ENCODE measurements around the gene PLXDC1. TPM values are rescaled to one million over a fixed set of nuclear protein-coding genes. Genes with fewer than 3 reads are reported as not detected.

The PLXDC1 gene
- total RNA-seq, 1 donor, result 2.9 TPM

DNA sequence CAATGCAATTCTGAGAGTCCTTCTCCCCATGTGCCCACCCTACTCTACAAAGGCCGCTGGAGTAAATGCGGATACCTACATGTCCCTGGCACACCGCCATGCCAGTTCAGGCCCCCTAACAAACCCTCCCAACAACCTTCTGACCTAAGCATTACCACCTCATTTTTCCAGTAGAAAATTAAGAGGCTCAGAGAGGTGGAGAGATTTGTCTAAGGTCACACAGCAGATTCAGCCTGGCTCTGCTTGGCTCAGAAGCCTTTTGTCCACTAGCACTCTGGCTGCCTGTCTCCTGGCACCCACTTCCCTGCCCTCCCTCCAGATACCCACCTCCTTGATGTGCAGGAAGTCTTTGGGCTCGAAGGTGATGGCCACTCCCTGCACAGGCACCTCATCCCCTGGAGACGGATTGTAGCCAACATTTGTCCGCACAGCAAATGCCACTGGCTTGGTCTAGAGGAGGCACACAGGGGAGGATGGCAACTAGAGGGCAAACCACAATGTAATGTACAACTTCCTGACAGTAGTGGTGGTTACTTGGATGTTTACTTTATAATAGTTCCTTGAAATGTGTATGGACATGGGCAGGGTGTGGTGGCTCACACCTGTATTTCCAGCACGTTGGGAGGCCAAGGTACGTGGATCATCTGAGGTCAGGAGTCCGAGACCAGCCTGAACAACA lies 35.9 kb upstream of the PLXDC1 start:
- DNase-seq (ENCODE audit: insufficient read length, low spot score, missing footprints), result peak; percentile 27
- H3K4me2 ChIP-seq (ENCODE audit: insufficient read depth, low read length), result no peak overlapping the region
- no peaks in the 10 kb centered on the region for H3K4me1 ChIP-seq (ENCODE audit: insufficient read depth, low read length)
- TF ChIP-seq, protein P1, sequence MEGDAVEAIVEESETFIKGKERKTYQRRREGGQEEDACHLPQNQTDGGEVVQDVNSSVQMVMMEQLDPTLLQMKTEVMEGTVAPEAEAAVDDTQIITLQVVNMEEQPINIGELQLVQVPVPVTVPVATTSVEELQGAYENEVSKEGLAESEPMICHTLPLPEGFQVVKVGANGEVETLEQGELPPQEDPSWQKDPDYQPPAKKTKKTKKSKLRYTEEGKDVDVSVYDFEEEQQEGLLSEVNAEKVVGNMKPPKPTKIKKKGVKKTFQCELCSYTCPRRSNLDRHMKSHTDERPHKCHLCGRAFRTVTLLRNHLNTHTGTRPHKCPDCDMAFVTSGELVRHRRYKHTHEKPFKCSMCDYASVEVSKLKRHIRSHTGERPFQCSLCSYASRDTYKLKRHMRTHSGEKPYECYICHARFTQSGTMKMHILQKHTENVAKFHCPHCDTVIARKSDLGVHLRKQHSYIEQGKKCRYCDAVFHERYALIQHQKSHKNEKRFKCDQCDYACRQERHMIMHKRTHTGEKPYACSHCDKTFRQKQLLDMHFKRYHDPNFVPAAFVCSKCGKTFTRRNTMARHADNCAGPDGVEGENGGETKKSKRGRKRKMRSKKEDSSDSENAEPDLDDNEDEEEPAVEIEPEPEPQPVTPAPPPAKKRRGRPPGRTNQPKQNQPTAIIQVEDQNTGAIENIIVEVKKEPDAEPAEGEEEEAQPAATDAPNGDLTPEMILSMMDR (IDR thresholded peaks at IDR 0.05; ENCODE audit: extremely low read depth, low read depth, low read length), result no peak
- H3K79me2 ChIP-seq (ENCODE audit: insufficient read depth, low read length), result no peaks in the 10 kb centered on the region
- no peak overlapping the region for H2AFZ ChIP-seq (ENCODE audit: low read length)
- H3K36me3 ChIP-seq (ENCODE audit: insufficient read depth, low read length), result peaks cover 42% of the 10 kb centered on the region
- H3K27me3 ChIP-seq (ENCODE audit: insufficient read depth, low read length), result no peaks in the 10 kb centered on the region
- H3K9me3 ChIP-seq (ENCODE audit: low read depth, low read length), result no peaks in the 10 kb centered on the region
- H4K20me1 ChIP-seq (ENCODE audit: insufficient read depth, low read length), result peaks cover 4% of the 10 kb centered on the region
- H3K4me3 ChIP-seq (ENCODE audit: insufficient read depth, low read length), result no peak overlapping the region
- no peak overlapping the region for H3K27ac ChIP-seq (ENCODE audit: low read depth, low read length)

DNA sequence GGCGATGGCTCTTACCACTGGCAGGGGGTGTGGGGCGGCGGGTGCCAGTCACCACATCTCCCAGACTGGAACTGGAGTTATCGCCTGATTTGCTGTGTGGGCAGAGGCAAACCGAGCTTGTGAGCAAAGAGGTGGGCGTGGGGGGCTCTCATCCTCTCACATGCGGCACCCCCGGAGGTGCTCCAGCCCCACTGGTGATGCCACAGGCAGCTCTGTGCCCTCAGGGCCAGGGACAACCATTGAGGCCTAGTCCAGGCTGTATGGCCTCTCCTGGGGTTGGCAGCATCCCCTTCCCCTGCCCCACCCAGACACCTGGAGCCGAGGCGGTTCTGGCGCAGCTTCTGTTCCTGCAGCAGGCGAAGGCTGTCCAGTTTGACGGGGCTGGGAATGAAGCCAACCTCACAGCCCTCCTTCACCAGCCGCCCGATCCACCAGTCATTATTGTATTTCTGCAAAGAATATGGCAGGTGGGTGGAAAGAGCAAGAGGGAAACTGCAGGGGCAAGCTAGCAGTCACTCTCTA lies 35.1 kb upstream of the PLXDC1 start:
- H3K4me2 ChIP-seq (ENCODE audit: insufficient read depth, low read length), result no peak overlapping the region
- TF ChIP-seq, protein P1 (IDR thresholded peaks at IDR 0.05; ENCODE audit: extremely low read depth, low read depth, low read length), result no peak

GRCh38 chr17:39183720-39184119 lies 32.3 kb upstream of the PLXDC1 start:
- Histone ChIP-seq H3K27ac (ENCODE audit: low read depth, low read length) (no peak overlapping the region), H3K4me1 (ENCODE audit: insufficient read depth, low read length) (peaks cover 2% of the 10 kb centered on the region), H3K9me3 (ENCODE audit: low read depth, low read length) (no peaks in the 10 kb centered on the region), H3K4me3 (ENCODE audit: insufficient read depth, low read length) (no peak overlapping the region), H2AFZ (ENCODE audit: low read length) (no peak overlapping the region), H3K27me3 (ENCODE audit: insufficient read depth, low read length) (no peaks in the 10 kb centered on the region), H3K79me2 (ENCODE audit: insufficient read depth, low read length) (no peaks in the 10 kb centered on the region), H3K4me2 (ENCODE audit: insufficient read depth, low read length) (no peak overlapping the region), H4K20me1 (ENCODE audit: insufficient read depth, low read length) (no peaks in the 10 kb centered on the region), H3K36me3 (ENCODE audit: insufficient read depth, low read length) (peaks cover 29% of the 10 kb centered on the region)
- DNase-seq (ENCODE audit: insufficient read length, low spot score, missing footprints), result no peak
- TF ChIP-seq, protein P1 (IDR thresholded peaks at IDR 0.05; ENCODE audit: extremely low read depth, low read depth, low read length), result no peak

More for the DNA sequence above, 35.1 kb upstream of the PLXDC1 start:
- DNase-seq (ENCODE audit: insufficient read length, low spot score, missing footprints), result peak; percentile 32
- Histone ChIP-seq H3K27me3 (ENCODE audit: insufficient read depth, low read length) (no peaks in the 10 kb centered on the region), H4K20me1 (ENCODE audit: insufficient read depth, low read length) (no peaks in the 10 kb centered on the region), H3K4me1 (ENCODE audit: insufficient read depth, low read length) (no peaks in the 10 kb centered on the region), H3K4me3 (ENCODE audit: insufficient read depth, low read length) (no peak overlapping the region), H2AFZ (ENCODE audit: low read length) (no peak overlapping the region), H3K9me3 (ENCODE audit: low read depth, low read length) (no peaks in the 10 kb centered on the region), H3K27ac (ENCODE audit: low read depth, low read length) (no peak overlapping the region), H3K36me3 (ENCODE audit: insufficient read depth, low read length) (peaks cover 35% of the 10 kb centered on the region), H3K79me2 (ENCODE audit: insufficient read depth, low read length) (no peaks in the 10 kb centered on the region)

DNA sequence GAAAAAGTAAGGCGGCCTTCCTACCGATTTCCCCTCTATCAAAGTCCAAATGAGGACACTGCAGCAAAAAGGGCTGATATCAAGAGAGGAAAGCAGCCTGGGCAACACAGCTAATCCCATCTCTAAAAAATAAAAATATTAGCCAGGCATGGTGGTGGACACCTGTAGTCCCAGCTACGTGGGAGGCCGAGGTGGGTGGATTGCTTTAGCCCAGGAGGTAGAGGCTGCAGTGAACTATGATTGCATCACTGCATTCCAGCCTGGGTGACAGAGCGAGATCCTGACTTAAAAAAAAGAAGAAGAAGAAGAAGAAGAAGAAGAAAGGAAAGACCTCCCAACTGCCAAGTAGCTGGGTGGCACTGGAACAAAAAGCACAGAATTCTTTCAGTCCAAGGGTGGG lies 31.6 kb upstream of the PLXDC1 start:
- H3K27me3 ChIP-seq (ENCODE audit: insufficient read depth, low read length), result no peaks in the 10 kb centered on the region
- no peak overlapping the region for H3K4me3 ChIP-seq (ENCODE audit: insufficient read depth, low read length)
- no peaks in the 10 kb centered on the region for H3K79me2 ChIP-seq (ENCODE audit: insufficient read depth, low read length)
- peak; percentile 3 for DNase-seq (ENCODE audit: insufficient read length, low spot score, missing footprints)
- H3K4me2 ChIP-seq (ENCODE audit: insufficient read depth, low read length), result no peak overlapping the region
- peaks cover 6% of the 10 kb centered on the region for H3K4me1 ChIP-seq (ENCODE audit: insufficient read depth, low read length)
- no peak overlapping the region for H3K27ac ChIP-seq (ENCODE audit: low read depth, low read length)
- no peak overlapping the region for H2AFZ ChIP-seq (ENCODE audit: low read length)
- TF ChIP-seq, protein P1 (IDR thresholded peaks at IDR 0.05; ENCODE audit: extremely low read depth, low read depth, low read length), result no peak
- peaks cover 30% of the 10 kb centered on the region for H3K36me3 ChIP-seq (ENCODE audit: insufficient read depth, low read length)
- no peaks in the 10 kb centered on the region for H3K9me3 ChIP-seq (ENCODE audit: low read depth, low read length)
- no peaks in the 10 kb centered on the region for H4K20me1 ChIP-seq (ENCODE audit: insufficient read depth, low read length)

All from osteoblast (primary cell).